H9 (cell line): ENCODE results near the gene FFAR4. TPM values are rescaled to one million over a fixed set of nuclear protein-coding genes. Genes with fewer than 3 reads are reported as not detected.

Experiments
- DNase-seq: peaks from one replicate; pipeline ENCODE4 v3.0.0-alpha.2; 2017
- H2AFZ ChIP-seq: one replicate; pipeline ENCODE4 v1.6.1; 2013; ENCODE audit warnings: mild to moderate bottlenecking, low read length, control low read depth, moderate library complexity
- H2AK5ac ChIP-seq: 2 replicates; pipeline ENCODE4 v1.6.1; 2013; ENCODE audit warnings: low read length, control low read depth, mixed read lengths; ENCODE audit not compliant: insufficient read length
- H2BK120ac ChIP-seq: one replicate; pipeline ENCODE4 v1.6.1; 2013; ENCODE audit warnings: low read depth, mild to moderate bottlenecking, low read length, control low read depth, inconsistent platforms; ENCODE audit not compliant: poor library complexity, severe bottlenecking
- H2BK12ac ChIP-seq: 2 replicates; pipeline ENCODE4 v1.6.1; 2013; ENCODE audit warnings: low read length, control low read depth, mixed read lengths, low read depth; ENCODE audit not compliant: insufficient read length
- H2BK15ac ChIP-seq: 2 replicates; pipeline ENCODE4 v1.6.1; 2013; ENCODE audit warnings: low read depth, low read length, control low read depth
- H2BK20ac ChIP-seq: one replicate; pipeline ENCODE4 v1.6.1; 2013; ENCODE audit warnings: low read depth, mild to moderate bottlenecking, low read length, control low read depth, inconsistent platforms; ENCODE audit not compliant: poor library complexity, severe bottlenecking
- H2BK5ac ChIP-seq: 2 replicates; pipeline ENCODE4 v1.6.1; 2013; ENCODE audit warnings: low read length, control low read depth, mixed read lengths; ENCODE audit not compliant: insufficient read length
- H3K14ac ChIP-seq: 2 replicates; pipeline ENCODE4 v1.6.1; 2013; ENCODE audit warnings: low read length, control low read depth; ENCODE audit not compliant: insufficient read depth
- H3K18ac ChIP-seq: 2 replicates; pipeline ENCODE4 v1.6.1; 2013; ENCODE audit warnings: low read depth, mild to moderate bottlenecking, mixed read lengths, low read length, control low read depth; ENCODE audit not compliant: insufficient read length
- H3K23ac ChIP-seq: 2 replicates; pipeline ENCODE4 v1.6.1; 2013; ENCODE audit warnings: low read length, control low read depth, mixed read lengths, low read depth; ENCODE audit not compliant: insufficient read length
- H3K23me2 ChIP-seq: 2 replicates; pipeline ENCODE4 v1.6.1; 2013; ENCODE audit warnings: low read depth, mild to moderate bottlenecking, mixed read lengths, low read length, control low read depth; ENCODE audit not compliant: insufficient read length, poor library complexity, severe bottlenecking
- H3K27ac ChIP-seq: 2 replicates; pipeline ENCODE4 v1.5.1; 2013; ENCODE audit warnings: low read length, control low read depth, mixed read lengths, low read depth; ENCODE audit not compliant: insufficient read length
- H3K27me3 ChIP-seq: 2 replicates; pipeline ENCODE4 v1.6.1; 2013; ENCODE audit warnings: low read length, control low read depth, inconsistent platforms; ENCODE audit not compliant: insufficient read depth
- H3K4ac ChIP-seq: 2 replicates; pipeline ENCODE4 v1.6.1; 2013; ENCODE audit warnings: low read depth, mild to moderate bottlenecking, control low read depth, inconsistent platforms, low read length, moderate library complexity
- H3K4me1 ChIP-seq: 2 replicates; pipeline ENCODE4 v1.6.1; 2013; ENCODE audit warnings: low read length, control low read depth, inconsistent platforms; ENCODE audit not compliant: insufficient read depth
- H3K4me2 ChIP-seq: 2 replicates; pipeline ENCODE4 v1.6.1; 2013; ENCODE audit warnings: low read length, control low read depth, mixed read lengths; ENCODE audit not compliant: insufficient read length, insufficient read depth
- H3K56ac ChIP-seq: 2 replicates; pipeline ENCODE4 v1.6.1; 2013; ENCODE audit warnings: low read depth, mild to moderate bottlenecking, mixed read lengths, low read length, control low read depth; ENCODE audit not compliant: insufficient read length
- H3K79me1 ChIP-seq: 2 replicates; pipeline ENCODE4 v1.6.1; 2013; ENCODE audit warnings: low read depth, mild to moderate bottlenecking, moderate library complexity, low read length, control low read depth, inconsistent platforms; ENCODE audit not compliant: insufficient read depth, poor library complexity, severe bottlenecking
- H3K79me2 ChIP-seq: 2 replicates; pipeline ENCODE4 v1.6.1; 2013; ENCODE audit warnings: low read length, control low read depth, inconsistent platforms; ENCODE audit not compliant: insufficient read depth
- H3K9ac ChIP-seq: 2 replicates; pipeline ENCODE4 v1.6.1; 2013; ENCODE audit warnings: low read length, control low read depth, mixed read lengths; ENCODE audit not compliant: insufficient read length; ENCODE audit errors: extremely low read depth
- H3K9me3 ChIP-seq: one replicate; pipeline ENCODE4 v1.6.1; 2013; ENCODE audit warnings: low read depth, low read length, inconsistent platforms; ENCODE audit not compliant: control insufficient read depth
- H3T11ph ChIP-seq: one replicate; pipeline ENCODE4 v1.6.1; 2013; ENCODE audit warnings: mild to moderate bottlenecking, low read length, control low read depth, inconsistent platforms
- H4K20me1 ChIP-seq: one replicate; pipeline ENCODE4 v1.6.1; 2013; ENCODE audit not compliant: control insufficient read depth, insufficient read length, insufficient read depth
- H4K5ac ChIP-seq: 2 replicates; pipeline ENCODE4 v1.6.1; 2013; ENCODE audit warnings: low read depth, mild to moderate bottlenecking, mixed read lengths, low read length, control low read depth; ENCODE audit not compliant: insufficient read length
- H4K8ac ChIP-seq: replicated peaks from 2 replicates; pipeline ENCODE4 v1.6.1; 2013; ENCODE audit warnings: low read length, control low read depth, mixed read lengths, low read depth; ENCODE audit not compliant: insufficient read length
- H4K91ac ChIP-seq: 2 replicates; pipeline ENCODE4 v1.6.1; 2013; ENCODE audit warnings: low read depth, mild to moderate bottlenecking, moderate library complexity, mixed read lengths, low read length, control low read depth; ENCODE audit not compliant: insufficient read length
- H3K27ac Mint-ChIP-seq, 3 experiments: 2 replicates in 2 of 3; 3 replicates in 1 of 3; pipeline ENCODE4 v1.8.0; 2020 to 2021; ENCODE audit warnings: mixed read lengths in 3 of 3, mild to moderate bottlenecking in 1 of 3, moderate library complexity in 1 of 3
- H3K27me3 Mint-ChIP-seq: 2 replicates; pipeline ENCODE4 v1.8.0; 2021; ENCODE audit warnings: low read depth, mild to moderate bottlenecking, moderate library complexity, mixed read lengths
- H3K36me3 Mint-ChIP-seq, 3 experiments: 2 replicates in 2 of 3; 3 replicates in 1 of 3; pipeline ENCODE4 v1.8.0; 2020 to 2021; ENCODE audit warnings: low read depth in 3 of 3, mixed read lengths in 3 of 3; ENCODE audit not compliant: insufficient read depth in 1 of 3
- H3K4me1 Mint-ChIP-seq, 2 experiments: 2 replicates each; pipeline ENCODE4 v1.8.0; 2020; ENCODE audit warnings: mixed read lengths in 2 of 2
- H3K4me3 Mint-ChIP-seq, 2 experiments: 2 replicates in 1 of 2; 3 replicates in 1 of 2; pipeline ENCODE4 v1.8.0; 2020 to 2021; ENCODE audit warnings: mild to moderate bottlenecking in 2 of 2, mixed read lengths in 2 of 2, moderate library complexity in 1 of 2
- H3K9me3 Mint-ChIP-seq, 2 experiments: 2 replicates in 1 of 2; 3 replicates in 1 of 2; pipeline ENCODE4 v1.8.0; 2020; ENCODE audit warnings: mild to moderate bottlenecking in 2 of 2, mixed read lengths in 2 of 2, moderate library complexity in 1 of 2
- WGBS: extraction: QIAGEN DNeasy Blood & Tissue Kit; methylation state at CpG from one replicate; pipeline ENCODE4 v1.1.7; 2013; ENCODE audit warnings: missing lambda C conversion rate, low lambda C conversion rate, mixed read lengths; ENCODE audit not compliant: insufficient read length; ENCODE audit errors: extremely low coverage; 5-methylcytosine and 5-hydroxymethylcytosine counted together
- total RNA-seq: library from RNA; stranded (reverse); gene quantifications from 2 replicates; pipeline ENCODE4 v1.2.1, GENCODE V29; 2021
- TF ChIP-seq, protein P1 (sequence below): fragments of 200-600 bp; sonication (generic); conservative IDR thresholded peaks from 3 replicates; pipeline ENCODE4 v1.8.0; 2021; ENCODE audit warnings: antibody characterized with exemption, mild to moderate bottlenecking

Gene FFAR4
- total RNA-seq, 1 experiment from 2014 or later: not detected

- no peak overlapping the region for H3K4me3 Mint-ChIP-seq
- H3K4me1 Mint-ChIP-seq: no peaks in the 10 kb centered on the region
- H3K27ac Mint-ChIP-seq: no peak overlapping the region
- H3K18ac ChIP-seq: no peak overlapping the region
- H3K4me1 ChIP-seq: no peaks in the 10 kb centered on the region
- no peak overlapping the region for H2BK12ac ChIP-seq
- H3K9me3 ChIP-seq: no peaks in the 10 kb centered on the region
- no peak overlapping the region for H2BK15ac ChIP-seq
- no peak overlapping the region for H3K4ac ChIP-seq
- H3K4me2 ChIP-seq: no peak overlapping the region
- no peak overlapping the region for H3K27ac ChIP-seq
- no peak overlapping the region for H3T11ph ChIP-seq
- no peak overlapping the region for H2BK120ac ChIP-seq
- no peak overlapping the region for H2BK5ac ChIP-seq
- H2BK20ac ChIP-seq: no peak overlapping the region
- WGBS: no CpG with 5 or more reads among the region's 3 CpGs
- no peaks in the 10 kb centered on the region for H4K20me1 ChIP-seq
- H3K9me3 Mint-ChIP-seq: no peaks in the 10 kb centered on the region
- no peak overlapping the region for H2AFZ ChIP-seq
- no peaks in the 10 kb centered on the region for H3K79me1 ChIP-seq
- H3K56ac ChIP-seq: no peak overlapping the region
- H3K23ac ChIP-seq: no peak overlapping the region
- no peak overlapping the region for H4K91ac ChIP-seq
- peaks cover 18% of the 10 kb centered on the region for H3K27me3 ChIP-seq
- no peaks in the 10 kb centered on the region for H3K79me2 ChIP-seq
- TF ChIP-seq, protein P1, sequence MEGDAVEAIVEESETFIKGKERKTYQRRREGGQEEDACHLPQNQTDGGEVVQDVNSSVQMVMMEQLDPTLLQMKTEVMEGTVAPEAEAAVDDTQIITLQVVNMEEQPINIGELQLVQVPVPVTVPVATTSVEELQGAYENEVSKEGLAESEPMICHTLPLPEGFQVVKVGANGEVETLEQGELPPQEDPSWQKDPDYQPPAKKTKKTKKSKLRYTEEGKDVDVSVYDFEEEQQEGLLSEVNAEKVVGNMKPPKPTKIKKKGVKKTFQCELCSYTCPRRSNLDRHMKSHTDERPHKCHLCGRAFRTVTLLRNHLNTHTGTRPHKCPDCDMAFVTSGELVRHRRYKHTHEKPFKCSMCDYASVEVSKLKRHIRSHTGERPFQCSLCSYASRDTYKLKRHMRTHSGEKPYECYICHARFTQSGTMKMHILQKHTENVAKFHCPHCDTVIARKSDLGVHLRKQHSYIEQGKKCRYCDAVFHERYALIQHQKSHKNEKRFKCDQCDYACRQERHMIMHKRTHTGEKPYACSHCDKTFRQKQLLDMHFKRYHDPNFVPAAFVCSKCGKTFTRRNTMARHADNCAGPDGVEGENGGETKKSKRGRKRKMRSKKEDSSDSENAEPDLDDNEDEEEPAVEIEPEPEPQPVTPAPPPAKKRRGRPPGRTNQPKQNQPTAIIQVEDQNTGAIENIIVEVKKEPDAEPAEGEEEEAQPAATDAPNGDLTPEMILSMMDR: no peak
- H3K14ac ChIP-seq: no peak overlapping the region
- H2AK5ac ChIP-seq: no peak overlapping the region
- no peak overlapping the region for H3K9ac ChIP-seq
- peaks cover 58% of the 10 kb centered on the region for H3K27me3 Mint-ChIP-seq
- no peak overlapping the region for H4K8ac ChIP-seq
- H3K23me2 ChIP-seq: no peaks in the 10 kb centered on the region
- H3K36me3 Mint-ChIP-seq: no peaks in the 10 kb centered on the region
- no peak overlapping the region for H4K5ac ChIP-seq
- DNase-seq: no peak
Measured at GRCh38 chr10:93573924-93574323, 7.5 kb downstream of the FFAR4 start.
